Activated T-cell treated with anti-CD3 and anti-CD28 coated beads for 1 hour (primary cell): Measurements from ENCODE around the gene TMEM14C.

Experiments
- DNase-seq: peaks from one replicate; pipeline ENCODE4 v3.0.0-alpha.2; 2020; ENCODE audit warnings: low read depth

The TMEM14C gene

DNA sequence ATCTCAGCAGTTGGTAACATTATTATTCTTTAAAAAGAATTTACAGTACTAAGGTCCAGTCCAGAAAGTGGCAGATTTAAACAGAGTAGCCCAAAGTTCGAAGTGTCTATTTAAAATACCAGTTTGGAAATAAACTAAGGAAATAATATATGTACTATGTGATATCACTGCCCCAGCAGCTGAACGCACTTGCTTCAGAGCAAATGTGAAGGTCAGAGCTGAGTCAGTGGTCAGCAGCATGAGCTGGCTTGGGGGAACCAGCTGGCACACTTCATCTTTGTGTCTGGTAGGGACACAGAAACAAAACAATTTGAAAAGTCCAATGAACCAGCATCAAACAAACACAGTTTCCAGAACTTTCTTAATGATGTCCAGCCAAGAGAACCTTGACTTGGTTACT, 40.1 kb downstream of the TMEM14C start:
- no peak for DNase-seq

DNA sequence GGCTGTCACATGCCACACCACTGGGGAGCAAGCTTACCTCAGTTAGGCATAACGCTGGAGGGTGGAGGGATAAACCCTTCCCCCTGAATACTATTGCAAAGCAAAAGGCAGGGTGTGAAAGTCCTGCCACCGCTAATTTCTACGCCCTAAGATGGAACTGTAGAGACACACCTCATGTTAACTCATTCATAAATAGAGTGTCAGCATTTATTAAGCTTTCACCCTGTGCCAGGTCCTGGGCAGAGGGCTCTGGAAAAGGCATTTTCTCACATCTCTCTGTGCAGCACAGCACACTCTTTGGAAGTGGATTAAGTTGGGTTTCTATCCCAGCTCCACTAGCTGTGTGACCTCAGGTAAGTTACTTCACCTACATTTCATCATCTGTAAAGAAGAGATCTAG, 46.5 kb downstream of the TMEM14C start:
- no peak for DNase-seq

DNA sequence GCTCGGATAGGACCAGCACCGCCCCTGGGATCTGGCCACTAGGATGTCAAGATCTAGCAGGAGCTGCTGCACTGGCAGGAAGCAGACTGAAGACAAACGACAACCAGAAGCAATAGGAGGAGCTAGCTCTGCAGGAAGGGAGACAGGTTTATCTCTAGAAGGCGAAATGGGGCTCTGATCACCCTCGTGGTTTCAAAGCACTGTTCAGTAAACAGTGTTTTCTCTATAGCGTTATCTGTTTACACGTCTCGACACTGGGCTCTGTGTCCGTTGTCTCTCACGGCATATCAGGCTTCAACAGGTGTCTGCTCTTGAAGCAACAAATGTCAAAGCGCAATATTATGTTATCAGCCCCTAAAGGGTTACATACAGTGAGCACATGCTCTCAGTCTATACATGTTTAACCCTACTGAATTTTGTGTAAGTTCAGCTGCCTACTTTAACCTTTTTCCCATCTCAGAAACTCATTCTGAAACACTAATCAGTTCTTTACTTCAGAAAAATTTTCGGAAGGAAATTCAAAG, 48.6 kb downstream of the TMEM14C start:
- DNase-seq = no peak

- no peak for DNase-seq
Measured at GRCh38 chr6:10778230-10778629, 55.4 kb downstream of the TMEM14C start.

- DNase-seq = no peak
Measured at GRCh38 chr6:10779076-10779475, 56.2 kb downstream of the TMEM14C start.
